GM21367 (cell line): Measurements from ENCODE around the gene ANKRD30BL.
"Not testable (repeated sequence)": the region's sequence is repeated elsewhere in the genome, so short reads cannot be mapped to it uniquely, and the experiment has no call there.

ENCODE experiments used
- ATAC-seq: cut with Tn5 transposase; IDR thresholded peaks from one replicate; pipeline ENCODE4 v1.9.1; 2021; ENCODE audit not compliant: unreplicated experiment

The ANKRD30BL gene

GRCh38 chr2:132161161-132162124, at the start of gene ANKRD30BL:
ANKRD30BL (minus strand) TSS chr2:132161952; CDS start chr2:132161705, 247 bp downstream.
- not testable (repeated sequence) for ATAC-seq

GRCh38 chr2:132202866-132203265, 41.1 kb upstream of the ANKRD30BL start:
- ATAC-seq: not testable (repeated sequence)

- ATAC-seq: not testable (repeated sequence)
These were observed 31.1 kb upstream of the ANKRD30BL start for GRCh38 chr2:132192854-132193253.

GRCh38 chr2:132167100-132167499, 5.3 kb upstream of the ANKRD30BL start:
- not testable (repeated sequence) for ATAC-seq

GRCh38 chr2:132162125-132162660, 441 bp upstream of the ANKRD30BL start:
- ATAC-seq: not testable (repeated sequence)

- ATAC-seq: not testable (repeated sequence)
These were observed 15.0 kb downstream of the ANKRD30BL start for GRCh38 chr2:132146774-132147173.
